HFFc6 (cell line): ENCODE measurements around the gene CACNA1G. TPM values are rescaled to one million over a fixed set of nuclear protein-coding genes. Genes with fewer than 3 reads are reported as not detected.

Experiments
- DNase-seq: peaks from one replicate; pipeline ENCODE4 v3.0.0-alpha.2; 2018
- H3K27ac Mint-ChIP-seq: 2 replicates; pipeline ENCODE4 v1.8.0; 2020; ENCODE audit warnings: mild to moderate bottlenecking, mixed read lengths
- H3K27me3 Mint-ChIP-seq: 2 replicates; pipeline ENCODE4 v1.8.0; 2021; ENCODE audit warnings: mild to moderate bottlenecking, moderate library complexity, mixed read lengths; ENCODE audit not compliant: insufficient read depth
- H3K36me3 Mint-ChIP-seq: 2 replicates; pipeline ENCODE4 v1.8.0; 2021; ENCODE audit warnings: low read depth, mixed read lengths
- H3K4me1 Mint-ChIP-seq: 2 replicates; pipeline ENCODE4 v1.8.0; 2020; ENCODE audit warnings: low read depth, mixed read lengths
- H3K4me3 Mint-ChIP-seq: 2 replicates; pipeline ENCODE4 v1.8.0; 2020; ENCODE audit warnings: mild to moderate bottlenecking, moderate library complexity, mixed read lengths
- H3K9me3 Mint-ChIP-seq: 2 replicates; pipeline ENCODE4 v1.8.0; 2020; ENCODE audit warnings: mild to moderate bottlenecking, mixed read lengths
- total RNA-seq, 6 experiments: library from RNA; stranded (reverse); fragmentation: NEBNext Ultra II Directional; extraction: Animal tissue kit (Norgen Biotek cat#: 25700); gene quantifications; 2 replicates in 1 of 6; 3 replicates in 5 of 6; pipeline ENCODE4 v1.2.3, GENCODE V29; 2021
- TF ChIP-seq, protein P1 (sequence below): fragments of 200-600 bp; sonication (generic); IDR thresholded peaks from 2 replicates; pipeline ENCODE4 v1.5.0; 2021; ENCODE audit warnings: antibody characterized with exemption, mild to moderate bottlenecking

Gene CACNA1G
- total RNA-seq, 6 experiments from 2014 or later = 0.03 to 0.19 (median 0.05) TPM; not detected in 1

DNA sequence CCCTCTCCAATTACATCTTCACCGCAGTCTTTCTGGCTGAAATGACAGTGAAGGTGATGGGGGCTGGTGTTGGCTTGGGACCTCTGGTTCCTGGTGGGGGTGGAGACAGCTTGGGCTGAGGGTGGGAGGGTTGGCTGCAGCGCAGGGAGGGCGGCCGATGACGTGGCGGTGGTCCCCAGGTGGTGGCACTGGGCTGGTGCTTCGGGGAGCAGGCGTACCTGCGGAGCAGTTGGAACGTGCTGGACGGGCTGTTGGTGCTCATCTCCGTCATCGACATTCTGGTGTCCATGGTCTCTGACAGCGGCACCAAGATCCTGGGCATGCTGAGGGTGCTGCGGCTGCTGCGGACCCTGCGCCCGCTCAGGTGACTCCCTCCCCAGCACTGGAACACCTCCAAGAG, 42.3 kb downstream of the CACNA1G start:
- Mint-ChIP-seq H3K27ac (no peak overlapping the region), H3K27me3 (peaks cover 43% of the 10 kb centered on the region), H3K4me1 (no peaks in the 10 kb centered on the region), H3K36me3 (no peaks in the 10 kb centered on the region), H3K9me3 (no peaks in the 10 kb centered on the region), H3K4me3 (no peak overlapping the region)
- TF ChIP-seq, protein P1, sequence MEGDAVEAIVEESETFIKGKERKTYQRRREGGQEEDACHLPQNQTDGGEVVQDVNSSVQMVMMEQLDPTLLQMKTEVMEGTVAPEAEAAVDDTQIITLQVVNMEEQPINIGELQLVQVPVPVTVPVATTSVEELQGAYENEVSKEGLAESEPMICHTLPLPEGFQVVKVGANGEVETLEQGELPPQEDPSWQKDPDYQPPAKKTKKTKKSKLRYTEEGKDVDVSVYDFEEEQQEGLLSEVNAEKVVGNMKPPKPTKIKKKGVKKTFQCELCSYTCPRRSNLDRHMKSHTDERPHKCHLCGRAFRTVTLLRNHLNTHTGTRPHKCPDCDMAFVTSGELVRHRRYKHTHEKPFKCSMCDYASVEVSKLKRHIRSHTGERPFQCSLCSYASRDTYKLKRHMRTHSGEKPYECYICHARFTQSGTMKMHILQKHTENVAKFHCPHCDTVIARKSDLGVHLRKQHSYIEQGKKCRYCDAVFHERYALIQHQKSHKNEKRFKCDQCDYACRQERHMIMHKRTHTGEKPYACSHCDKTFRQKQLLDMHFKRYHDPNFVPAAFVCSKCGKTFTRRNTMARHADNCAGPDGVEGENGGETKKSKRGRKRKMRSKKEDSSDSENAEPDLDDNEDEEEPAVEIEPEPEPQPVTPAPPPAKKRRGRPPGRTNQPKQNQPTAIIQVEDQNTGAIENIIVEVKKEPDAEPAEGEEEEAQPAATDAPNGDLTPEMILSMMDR = no peak
- no peak for DNase-seq

DNA sequence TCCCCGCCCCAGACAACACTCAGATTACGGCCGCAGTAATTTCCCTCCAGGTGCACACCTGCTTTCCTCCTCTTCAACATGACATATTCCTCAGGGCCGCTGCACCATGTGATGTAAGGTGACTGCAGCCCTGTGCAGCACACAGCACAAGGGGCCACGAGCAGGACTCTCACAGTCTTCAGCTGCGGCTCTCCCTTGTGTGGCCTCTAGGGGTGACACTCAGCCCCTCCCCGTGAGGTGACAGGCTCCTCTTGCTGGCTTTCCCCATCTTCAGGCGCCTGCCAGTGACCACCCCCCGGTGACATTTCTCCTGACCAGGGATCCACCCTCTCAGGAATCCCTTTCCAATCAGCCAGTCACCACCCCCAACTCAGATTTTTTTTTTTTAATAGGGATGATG, 42.8 kb downstream of the CACNA1G start:
- no peak overlapping the region for H3K4me3 Mint-ChIP-seq
- TF ChIP-seq, protein P1 = peak; percentile 33; the same call in 1 of the 2 replicates
- H3K36me3 Mint-ChIP-seq = no peaks in the 10 kb centered on the region
- H3K27me3 Mint-ChIP-seq = peaks cover 43% of the 10 kb centered on the region
- DNase-seq = no peak
- H3K27ac Mint-ChIP-seq = no peak overlapping the region
- H3K9me3 Mint-ChIP-seq = no peaks in the 10 kb centered on the region
- no peaks in the 10 kb centered on the region for H3K4me1 Mint-ChIP-seq

DNA sequence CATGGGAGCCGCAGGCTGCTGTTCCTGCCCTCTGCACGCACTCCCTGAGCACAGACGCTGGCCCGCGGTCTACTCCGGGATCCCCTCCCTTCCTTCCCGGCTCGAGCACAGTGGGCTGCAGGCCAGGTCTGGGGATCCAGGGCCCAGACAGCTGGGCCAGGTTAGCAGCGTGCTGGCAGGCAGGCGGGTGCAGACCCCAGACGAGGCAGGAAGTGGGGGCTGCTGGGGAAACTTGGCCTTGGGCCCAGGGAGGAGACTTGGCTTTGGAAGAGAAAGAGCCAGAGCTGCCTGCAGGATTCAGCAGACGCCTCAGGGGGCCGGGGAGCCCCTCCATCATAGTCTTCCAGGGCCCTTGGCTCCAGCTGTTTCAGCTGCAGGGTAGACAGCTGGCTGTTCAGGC, 44.0 kb downstream of the CACNA1G start:
- H3K9me3 Mint-ChIP-seq = no peaks in the 10 kb centered on the region
- TF ChIP-seq, protein P1 = no peak
- no peak for DNase-seq
- H3K36me3 Mint-ChIP-seq = no peaks in the 10 kb centered on the region
- no peak overlapping the region for H3K27ac Mint-ChIP-seq
- no peaks in the 10 kb centered on the region for H3K4me1 Mint-ChIP-seq
- no peak overlapping the region for H3K4me3 Mint-ChIP-seq
- H3K27me3 Mint-ChIP-seq = peaks cover 41% of the 10 kb centered on the region

DNA sequence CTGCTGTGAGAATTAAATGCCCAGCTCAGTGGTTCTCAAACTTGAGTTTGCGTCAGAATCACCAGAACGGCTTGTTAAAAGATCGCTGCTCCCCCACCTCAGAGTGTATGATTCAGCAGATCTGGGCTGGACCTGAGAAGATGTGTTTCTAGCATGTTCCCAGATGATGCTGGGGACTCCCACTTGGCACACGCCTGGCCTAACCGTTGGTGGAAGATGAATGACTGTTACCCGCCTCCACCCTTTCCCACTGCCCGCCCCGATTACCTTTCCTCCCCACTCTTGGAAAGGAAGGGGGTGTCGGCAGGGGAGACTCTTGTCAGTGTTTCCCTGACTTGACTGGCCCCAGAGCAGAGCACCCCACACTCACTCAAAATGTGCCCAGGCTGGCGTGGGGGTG, 44.9 kb downstream of the CACNA1G start:
- Mint-ChIP-seq H3K27ac (no peak overlapping the region), H3K27me3 (peaks cover 46% of the 10 kb centered on the region), H3K4me1 (no peaks in the 10 kb centered on the region), H3K4me3 (no peak overlapping the region), H3K9me3 (no peaks in the 10 kb centered on the region), H3K36me3 (no peaks in the 10 kb centered on the region)
- TF ChIP-seq, protein P1 = no peak
- no peak for DNase-seq

DNA sequence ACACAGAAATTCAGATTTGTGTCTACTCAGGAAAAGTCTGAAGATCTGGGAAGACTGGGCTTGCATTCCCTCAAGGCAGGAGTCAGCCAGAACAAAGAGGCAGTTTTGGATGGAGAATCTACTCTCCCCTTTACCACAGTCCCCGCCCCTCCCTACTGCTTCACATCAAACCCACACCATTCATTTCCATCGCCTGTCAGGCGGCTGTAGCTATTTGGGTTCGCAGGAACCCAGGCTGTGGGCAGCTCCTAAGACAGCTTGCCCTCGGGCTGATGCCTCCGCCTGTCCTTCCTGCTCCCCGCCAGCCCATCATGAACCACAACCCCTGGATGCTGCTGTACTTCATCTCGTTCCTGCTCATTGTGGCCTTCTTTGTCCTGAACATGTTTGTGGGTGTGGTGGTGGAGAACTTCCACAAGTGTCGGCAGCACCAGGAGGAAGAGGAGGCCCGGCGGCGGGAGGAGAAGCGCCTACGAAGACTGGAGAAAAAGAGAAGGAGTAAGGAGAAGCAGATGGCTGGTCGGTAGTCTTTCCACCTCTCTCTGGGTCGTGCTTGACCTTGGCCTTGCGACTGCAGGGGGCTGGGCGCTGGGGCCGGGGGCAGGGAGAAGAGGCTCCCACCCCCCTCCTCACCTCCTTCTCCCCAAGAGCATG, 47.1 kb downstream of the CACNA1G start:
- Mint-ChIP-seq H3K27ac (no peak overlapping the region), H3K4me1 (no peaks in the 10 kb centered on the region), H3K36me3 (no peaks in the 10 kb centered on the region), H3K27me3 (peaks cover 54% of the 10 kb centered on the region), H3K4me3 (no peak overlapping the region), H3K9me3 (no peaks in the 10 kb centered on the region)
- DNase-seq = no peak
- TF ChIP-seq, protein P1 = no peak
